Brain microvascular endothelial cell (primary cell): ENCODE measurements around the gene RGCC.

Source experiments
- DNase-seq: peaks from one replicate; pipeline ENCODE4 v3.0.0-alpha.2; 2020
- H3K27ac ChIP-seq: fragments of 250-450 bp; sonication (Bioruptor Pico); 2 replicates; pipeline ENCODE4 v1.5.1; 2020; ENCODE audit warnings: mild to moderate bottlenecking, moderate library complexity
- H3K27me3 ChIP-seq: fragments of 250-450 bp; sonication (Bioruptor Pico); replicated peaks from 2 replicates; pipeline ENCODE4 v1.5.1; 2020; ENCODE audit warnings: mild to moderate bottlenecking
- H3K36me3 ChIP-seq: fragments of 250-450 bp; sonication (Bioruptor Pico); replicated peaks from 2 replicates; pipeline ENCODE4 v1.5.1; 2020; ENCODE audit warnings: mild to moderate bottlenecking
- H3K4me3 ChIP-seq: 2 replicates; pipeline ENCODE4 v1.5.1; 2011; ENCODE audit warnings: low read depth, mild to moderate bottlenecking, control low read depth, low read length, moderate library complexity
- CTCF ChIP-seq: IDR thresholded peaks from 2 replicates; pipeline ENCODE4 v1.5.1; 2011; ENCODE audit warnings: low read depth, mild to moderate bottlenecking, moderate library complexity, low read length, control low read depth, inconsistent platforms; ENCODE audit errors: missing control alignments
- in situ Hi-C: cut with HindIII; loops from 2 replicates; pipeline ENCODE4 v1.10.0; 2017; ENCODE audit warnings: low sequenced_read_pairs, low pct_ligation_motif_present

Gene RGCC

DNA sequence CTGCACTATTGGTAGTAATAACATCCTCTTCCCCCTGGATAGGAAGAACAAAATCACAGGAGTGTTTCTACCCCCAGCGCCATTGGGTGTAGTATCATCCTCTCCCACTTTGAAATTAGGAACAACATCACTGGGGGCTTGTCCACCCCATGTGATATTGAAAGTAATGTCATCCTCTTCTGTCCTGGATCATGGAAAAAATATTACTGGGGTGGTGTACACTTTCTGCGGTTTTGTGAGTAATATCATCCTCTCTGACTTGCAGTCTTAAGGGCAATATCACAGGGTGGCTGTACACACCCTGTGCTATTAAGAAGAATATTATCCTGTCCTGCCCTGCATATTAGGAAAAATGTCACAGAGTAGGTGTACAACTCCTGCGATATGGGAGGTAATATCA, 4.9 kb upstream of the RGCC start:
- H3K27me3 ChIP-seq, result peaks cover 2% of the 10 kb centered on the region
- H3K27ac ChIP-seq, result no peak overlapping the region
- in situ Hi-C loops, result no loop called here
- H3K4me3 ChIP-seq, result no peak overlapping the region
- no peak for DNase-seq
- no peak for TF ChIP-seq CTCF
- H3K36me3 ChIP-seq, result no peaks in the 10 kb centered on the region

DNA sequence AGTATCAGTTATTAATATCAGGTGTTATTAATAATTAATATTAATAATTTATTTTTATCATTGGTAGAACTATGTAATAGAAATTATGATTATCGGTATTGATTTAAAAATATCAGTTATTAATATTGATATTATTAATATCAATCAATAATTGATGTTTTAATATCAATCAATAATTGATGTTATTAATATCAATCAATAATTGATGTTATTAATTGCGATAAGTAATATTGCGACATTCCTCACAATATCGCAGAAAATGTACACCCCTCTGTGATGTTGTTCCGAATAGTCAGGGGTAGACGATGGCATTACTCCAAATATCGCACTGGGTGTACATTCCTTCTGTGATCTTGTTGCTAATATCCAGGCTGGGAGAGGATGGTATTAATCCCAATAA, 3.7 kb upstream of the RGCC start:
- Histone ChIP-seq H3K36me3 (no peaks in the 10 kb centered on the region), H3K4me3 (no peak overlapping the region), H3K27ac (no peak overlapping the region), H3K27me3 (peaks cover 2% of the 10 kb centered on the region)
- no peak for TF ChIP-seq CTCF
- in situ Hi-C loops, result no loop called here
- DNase-seq, result no peak

DNA sequence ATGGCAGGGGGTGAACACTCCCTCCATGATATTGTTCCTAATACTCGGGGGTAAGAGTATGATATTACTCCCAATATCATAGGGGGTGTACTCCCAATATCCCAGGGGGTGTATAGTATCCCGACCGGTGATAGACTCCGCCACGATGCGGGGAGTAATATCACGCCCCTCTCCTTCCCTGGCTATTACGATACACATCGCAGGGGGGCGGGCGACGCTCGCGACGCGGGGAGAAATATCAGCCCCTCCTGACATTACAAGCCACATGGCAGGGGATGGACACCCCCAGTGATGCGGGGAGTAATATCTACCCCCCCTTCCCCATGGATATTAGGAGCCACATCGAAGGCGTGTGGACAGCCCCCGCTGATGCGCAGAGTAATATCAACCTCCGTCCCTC, 3.2 kb upstream of the RGCC start:
- Histone ChIP-seq H3K4me3 (no peak overlapping the region), H3K27ac (no peak overlapping the region), H3K36me3 (no peaks in the 10 kb centered on the region), H3K27me3 (peaks cover 2% of the 10 kb centered on the region)
- DNase-seq, result no peak
- no peak for TF ChIP-seq CTCF
- in situ Hi-C loops, result no loop called here

- TF ChIP-seq CTCF, result no peak
Observed at GRCh38 chr13:41455725-41456419, 1.5 kb upstream of the RGCC start.

GRCh38 chr13:41457589-41458186, 338 bp downstream of the RGCC start:
- Histone ChIP-seq H3K27me3 (peaks cover 2% of the 10 kb centered on the region), H3K27ac (no peak overlapping the region), H3K36me3 (no peaks in the 10 kb centered on the region), H3K4me3 (peak overlapping the region; percentile 64)
- DNase-seq, result no peak
- TF ChIP-seq CTCF, result no peak
- in situ Hi-C loops, result no loop called here

More at GRCh38 chr13:41455725-41456419, 1.5 kb upstream of the RGCC start:
- Histone ChIP-seq H3K27ac (no peak overlapping the region), H3K36me3 (no peaks in the 10 kb centered on the region), H3K27me3 (peaks cover 2% of the 10 kb centered on the region), H3K4me3 (no peak overlapping the region)
- in situ Hi-C loops, result no loop called here
- DNase-seq, result no peak

- H3K36me3 ChIP-seq, result no peaks in the 10 kb centered on the region
- peak; percentile 1 for TF ChIP-seq CTCF
- no peak overlapping the region for H3K27ac ChIP-seq
- peak overlapping the region; percentile 64 for H3K4me3 ChIP-seq
- peaks cover 2% of the 10 kb centered on the region for H3K27me3 ChIP-seq
- no peak for DNase-seq
- in situ Hi-C loops, result no loop called here
Observed at GRCh38 chr13:41458187-41458760, 924 bp downstream of the RGCC start.
